Neural progenitor cell (in vitro differentiated cells): ENCODE data around the gene ZNF397. TPM values are rescaled to one million over a fixed set of nuclear protein-coding genes. Genes with fewer than 3 reads are reported as not detected.

Source experiments
- DNase-seq: peaks from one replicate; pipeline ENCODE4 v3.0.0-alpha.2; 2016; ENCODE audit warnings: low spot score
- H2AFZ ChIP-seq: fragments of 200-600 bp; sonication (generic); replicated peaks from 2 replicates; pipeline ENCODE4 v1.6.1; 2016; ENCODE audit warnings: antibody characterized with exemption
- H3F3A ChIP-seq: fragments of 200-600 bp; sonication (generic); 2 replicates; pipeline ENCODE4 v1.6.1; 2016; ENCODE audit warnings: antibody characterized with exemption, low read depth
- H3K27ac ChIP-seq: fragments of 200-600 bp; sonication (generic); 2 replicates; pipeline ENCODE4 v1.5.1; 2016; ENCODE audit warnings: mild to moderate bottlenecking
- H3K27me3 ChIP-seq: fragments of 200-600 bp; sonication (generic); 2 replicates; pipeline ENCODE4 v1.6.1; 2016; ENCODE audit warnings: mild to moderate bottlenecking, moderate library complexity
- H3K36me3 ChIP-seq: fragments of 200-600 bp; sonication (generic); 2 replicates; pipeline ENCODE4 v1.5.1; 2016
- H3K4me1 ChIP-seq: fragments of 200-600 bp; sonication (generic); 2 replicates; pipeline ENCODE4 v1.6.1; 2016; ENCODE audit warnings: mixed run types
- H3K4me2 ChIP-seq: fragments of 200-600 bp; sonication (generic); 2 replicates; pipeline ENCODE4 v1.6.1; 2016
- H3K4me3 ChIP-seq: fragments of 200-600 bp; sonication (generic); 2 replicates; pipeline ENCODE4 v1.5.1; 2016
- H3K79me2 ChIP-seq: fragments of 200-600 bp; sonication (generic); 2 replicates; pipeline ENCODE4 v1.6.1; 2016; ENCODE audit warnings: low read depth
- H3K9ac ChIP-seq: fragments of 200-600 bp; sonication (generic); 2 replicates; pipeline ENCODE4 v1.6.1; 2016
- H3K9me3 ChIP-seq: fragments of 200-600 bp; sonication (generic); 2 replicates; pipeline ENCODE4 v1.5.1; 2016; ENCODE audit warnings: low read depth
- H4K20me1 ChIP-seq: fragments of 200-600 bp; sonication (generic); 2 replicates; pipeline ENCODE4 v1.6.1; 2016; ENCODE audit warnings: low read depth
- H3K27ac Mint-ChIP-seq: 3 replicates; pipeline ENCODE4 v1.8.0; 2021; ENCODE audit warnings: mixed read lengths
- H3K27me3 Mint-ChIP-seq: 2 replicates; pipeline ENCODE4 v1.8.0; 2022; ENCODE audit warnings: low read depth, mild to moderate bottlenecking, inconsistent platforms, moderate library complexity, mixed read lengths; ENCODE audit not compliant: insufficient read depth
- H3K36me3 Mint-ChIP-seq: 3 replicates; pipeline ENCODE4 v1.8.0; 2021; ENCODE audit warnings: mixed read lengths
- H3K4me1 Mint-ChIP-seq: 3 replicates; pipeline ENCODE4 v1.8.0; 2021; ENCODE audit warnings: mixed read lengths
- H3K4me3 Mint-ChIP-seq: 3 replicates; pipeline ENCODE4 v1.8.0; 2021; ENCODE audit warnings: mild to moderate bottlenecking, moderate library complexity, mixed read lengths
- H3K9me3 Mint-ChIP-seq: 3 replicates; pipeline ENCODE4 v1.8.0; 2020; ENCODE audit warnings: mixed read lengths
- CTCF ChIP-seq: fragments of 200-600 bp; sonication (generic); IDR thresholded peaks from 2 replicates; pipeline ENCODE4 v1.5.1; 2017; ENCODE audit warnings: antibody characterized with exemption, mild to moderate bottlenecking
- EZH2 ChIP-seq: fragments of 200-600 bp; sonication (generic); IDR thresholded peaks from 2 replicates; pipeline ENCODE4 v1.6.1; 2017; ENCODE audit warnings: antibody characterized with exemption, mild to moderate bottlenecking, moderate library complexity
- EZH2phosphoT487 ChIP-seq: fragments of 200-600 bp; sonication (generic); IDR thresholded peaks from 2 replicates; pipeline ENCODE4 v1.6.1; 2017; ENCODE audit warnings: antibody characterized with exemption
- total RNA-seq: library from RNA; depleted of rRNA; stranded (reverse); fragments of >200 nt; gene quantifications from 2 replicates; pipeline ENCODE4 v1.2.3, GENCODE V29; 2015; ENCODE audit warnings: low replicate concordance

Gene ZNF397
- total RNA-seq, 1 donor from 2014 or later = 93.0 TPM

GRCh38 chr18:35247412-35248249 is 6.8 kb downstream of the ZNF397 start:
- H4K20me1 ChIP-seq = no peaks in the 10 kb centered on the region
- H3K4me3 Mint-ChIP-seq = no peak overlapping the region
- H3K27ac ChIP-seq = no peak overlapping the region
- peaks cover 41% of the 10 kb centered on the region for H3F3A ChIP-seq
- H2AFZ ChIP-seq = no peak overlapping the region
- H3K9me3 Mint-ChIP-seq = peaks cover 25% of the 10 kb centered on the region
- H3K4me1 ChIP-seq = peaks cover 3% of the 10 kb centered on the region
- H3K27me3 ChIP-seq = no peaks in the 10 kb centered on the region
- H3K4me1 Mint-ChIP-seq = peaks cover under 1% of the 10 kb centered on the region
- no peak for TF ChIP-seq CTCF
- TF ChIP-seq EZH2 = no peak
- TF ChIP-seq EZH2phosphoT487 = no peak
- no peak overlapping the region for H3K4me2 ChIP-seq
- H3K79me2 ChIP-seq = peaks cover 21% of the 10 kb centered on the region
- no peaks in the 10 kb centered on the region for H3K9me3 ChIP-seq
- H3K4me3 ChIP-seq = no peak overlapping the region
- no peak for DNase-seq
- no peak overlapping the region for H3K9ac ChIP-seq
- H3K27ac Mint-ChIP-seq = no peak overlapping the region
- H3K27me3 Mint-ChIP-seq = no peaks in the 10 kb centered on the region
- peaks cover 44% of the 10 kb centered on the region for H3K36me3 ChIP-seq
- H3K36me3 Mint-ChIP-seq = peaks cover 90% of the 10 kb centered on the region

GRCh38 chr18:35248429-35248828 is 7.6 kb downstream of the ZNF397 start:
- Histone ChIP-seq H2AFZ (no peak overlapping the region), H3K79me2 (peaks cover 13% of the 10 kb centered on the region), H3K4me2 (no peak overlapping the region), H3K36me3 (peaks cover 43% of the 10 kb centered on the region), H3K4me3 (no peak overlapping the region), H3K4me1 (no peaks in the 10 kb centered on the region), H3K27me3 (no peaks in the 10 kb centered on the region), H3K9ac (no peak overlapping the region), H3K27ac (no peak overlapping the region), H3F3A (peaks cover 41% of the 10 kb centered on the region), H3K9me3 (no peaks in the 10 kb centered on the region), H4K20me1 (no peaks in the 10 kb centered on the region)
- Mint-ChIP-seq H3K9me3 (peaks cover 27% of the 10 kb centered on the region), H3K27ac (no peak overlapping the region), H3K4me1 (no peaks in the 10 kb centered on the region), H3K27me3 (no peaks in the 10 kb centered on the region), H3K36me3 (peaks cover 89% of the 10 kb centered on the region), H3K4me3 (no peak overlapping the region)
- DNase-seq = no peak
- no peak for TF ChIP-seq EZH2phosphoT487
- TF ChIP-seq EZH2 = no peak
- TF ChIP-seq CTCF = no peak

GRCh38 chr18:35252466-35252865 is 11.6 kb downstream of the ZNF397 start:
- no peak overlapping the region for H3K27ac ChIP-seq
- no peak overlapping the region for H2AFZ ChIP-seq
- no peaks in the 10 kb centered on the region for H3K4me1 ChIP-seq
- peaks cover 29% of the 10 kb centered on the region for H3F3A ChIP-seq
- Mint-ChIP-seq H3K9me3 (peaks cover 25% of the 10 kb centered on the region), H3K4me3 (no peak overlapping the region), H3K27ac (no peak overlapping the region), H3K27me3 (no peaks in the 10 kb centered on the region), H3K4me1 (no peaks in the 10 kb centered on the region), H3K36me3 (peaks cover 81% of the 10 kb centered on the region)
- no peak overlapping the region for H3K4me2 ChIP-seq
- H3K9me3 ChIP-seq = no peaks in the 10 kb centered on the region
- no peaks in the 10 kb centered on the region for H4K20me1 ChIP-seq
- H3K79me2 ChIP-seq = no peaks in the 10 kb centered on the region
- no peak for DNase-seq
- H3K27me3 ChIP-seq = no peaks in the 10 kb centered on the region
- peaks cover 23% of the 10 kb centered on the region for H3K36me3 ChIP-seq
- TF ChIP-seq EZH2 (no peak), CTCF (no peak), EZH2phosphoT487 (no peak)
- H3K9ac ChIP-seq = no peak overlapping the region
- H3K4me3 ChIP-seq = no peak overlapping the region
